GM12874 (cell line): Measurements from ENCODE around the gene FAAP20.

Experiments
- CTCF ChIP-seq: IDR thresholded peaks from 2 replicates; pipeline ENCODE4 v1.5.1; 2011; ENCODE audit warnings: low read depth, mild to moderate bottlenecking, control low read depth, low read length, moderate library complexity; ENCODE audit not compliant: insufficient read depth

FAAP20 gene

GRCh38 chr1:2169200-2169836, 25.3 kb downstream of the FAAP20 start:
- TF ChIP-seq CTCF: no peak

DNA sequence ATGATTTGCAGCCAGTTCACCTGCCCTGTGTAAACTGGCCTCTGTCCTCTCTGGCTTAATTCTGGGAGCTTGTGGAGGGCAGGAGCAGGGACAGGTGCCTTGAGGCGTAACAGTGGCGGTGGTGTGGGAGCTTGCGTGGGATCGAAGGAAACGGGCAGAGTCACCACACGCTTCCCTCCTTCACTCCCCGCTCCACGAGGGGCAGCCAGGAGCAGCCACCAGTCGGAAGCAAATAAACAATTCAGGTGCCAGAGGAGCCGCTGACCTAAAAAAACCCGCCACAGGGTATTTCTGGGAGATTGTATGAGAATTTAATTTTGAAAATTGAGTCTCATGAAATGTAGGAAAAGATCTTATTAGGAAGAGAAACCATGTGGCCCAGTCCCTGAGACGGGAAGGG, 26.0 kb downstream of the FAAP20 start:
- no peak for TF ChIP-seq CTCF

GRCh38 chr1:2168090-2168489, 26.5 kb downstream of the FAAP20 start:
- TF ChIP-seq CTCF: no peak

GRCh38 chr1:2166695-2167094, 27.9 kb downstream of the FAAP20 start:
- TF ChIP-seq CTCF: no peak

DNA sequence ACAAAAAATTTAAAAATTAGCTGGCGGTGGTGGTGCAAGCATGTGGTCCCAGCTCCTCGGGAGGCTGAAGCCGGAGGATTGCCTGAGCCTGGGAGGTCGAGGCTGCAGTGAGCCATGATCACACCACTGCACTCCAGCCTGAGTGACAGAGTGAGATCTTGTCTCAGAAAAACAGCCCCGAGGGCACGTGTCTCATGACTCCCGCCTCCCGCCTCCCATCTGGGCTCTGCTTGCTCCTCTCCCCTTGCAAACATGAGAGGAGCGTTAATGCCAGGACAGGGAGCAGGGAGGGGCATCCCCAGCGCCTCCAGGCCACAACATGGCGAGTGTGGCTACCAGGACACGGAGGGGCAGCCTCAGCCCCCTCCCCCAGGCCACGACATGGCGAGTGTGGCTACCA, 28.3 kb downstream of the FAAP20 start:
- TF ChIP-seq CTCF: no peak

DNA sequence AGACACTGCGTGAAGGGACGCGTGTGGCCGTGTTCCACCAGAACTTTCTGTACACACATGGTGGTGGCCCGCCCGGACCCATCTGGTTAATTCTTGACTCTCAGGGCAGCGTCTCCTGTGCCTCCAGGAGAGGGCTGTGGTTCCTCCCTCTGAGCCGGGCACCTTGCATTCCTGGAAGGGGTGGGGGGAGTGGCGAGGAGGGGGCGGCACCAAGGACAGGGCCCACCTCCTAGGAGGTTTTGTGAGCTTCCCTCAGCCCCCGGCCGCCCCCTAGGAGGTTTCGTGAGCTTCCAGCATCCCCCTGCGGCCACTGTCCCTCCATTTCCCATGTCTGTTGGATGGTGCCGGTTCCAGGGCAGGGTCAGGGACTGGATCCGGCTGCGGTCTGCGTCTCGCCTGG, 28.9 kb downstream of the FAAP20 start:
- TF ChIP-seq CTCF: no peak

DNA sequence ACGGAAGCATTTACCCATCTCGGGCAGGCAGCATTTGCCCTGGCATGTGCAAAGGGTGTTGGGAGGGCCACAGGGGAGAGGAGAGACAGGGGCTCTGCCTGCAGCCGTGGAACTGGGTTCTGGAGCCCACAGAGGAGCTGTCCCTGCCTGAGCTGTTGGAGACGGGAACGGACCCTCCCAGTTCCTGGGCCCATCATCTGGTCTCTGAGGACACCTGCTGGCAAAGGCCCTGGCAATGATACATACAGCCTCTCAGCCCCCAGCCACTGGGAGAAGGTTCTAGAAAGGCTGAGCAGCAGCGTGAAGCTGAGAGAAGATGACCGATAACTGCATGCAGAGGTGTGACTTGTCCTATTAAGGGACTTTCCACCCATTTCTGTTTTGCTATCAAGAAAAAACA, 31.4 kb downstream of the FAAP20 start:
- TF ChIP-seq CTCF: no peak
